ENCODE data around the gene AGR2.

The AGR2 gene

GRCh38 chr7:16812542-16813231 lies 7.9 kb upstream of the AGR2 start:
- no peak for DNase-seq (ENCODE audit: low read depth in 2 of 2)

GRCh38 chr7:16811551-16811950 lies 6.8 kb upstream of the AGR2 start:
- DNase-seq (ENCODE audit: low read depth in 2 of 2): no peak

GRCh38 chr7:16810573-16810972 lies 5.8 kb upstream of the AGR2 start:
- DNase-seq (ENCODE audit: low read depth in 2 of 2): no peak

- DNase-seq (ENCODE audit: low read depth in 2 of 2): no peak
These were observed 5.3 kb upstream of the AGR2 start for GRCh38 chr7:16810112-16810511.

DNA sequence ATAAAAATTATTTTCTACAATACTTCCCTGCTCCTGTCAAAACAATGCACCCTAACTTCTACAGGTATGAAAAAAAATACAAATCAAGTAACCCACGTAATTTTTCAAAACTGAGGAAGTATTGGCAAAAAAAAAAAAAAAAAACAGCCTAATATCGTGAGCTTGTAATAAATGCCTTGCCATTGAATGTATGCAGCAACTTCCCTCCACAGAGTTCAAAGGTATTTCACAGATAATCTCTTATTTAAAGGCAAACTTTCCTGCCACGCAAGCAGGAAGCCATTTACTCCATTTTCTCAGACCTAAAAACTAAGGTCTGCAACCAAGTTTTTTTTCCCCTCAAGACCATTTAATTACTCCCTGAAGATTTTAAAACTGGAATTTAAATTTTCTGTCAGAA lies 642 bp upstream of the AGR2 start:
- DNase-seq (ENCODE audit: low read depth in 2 of 2): no peak

- DNase-seq (ENCODE audit: low read depth in 2 of 2): no peak
These were observed 722 bp downstream of the AGR2 start for GRCh38 chr7:16803881-16804673.

DNA sequence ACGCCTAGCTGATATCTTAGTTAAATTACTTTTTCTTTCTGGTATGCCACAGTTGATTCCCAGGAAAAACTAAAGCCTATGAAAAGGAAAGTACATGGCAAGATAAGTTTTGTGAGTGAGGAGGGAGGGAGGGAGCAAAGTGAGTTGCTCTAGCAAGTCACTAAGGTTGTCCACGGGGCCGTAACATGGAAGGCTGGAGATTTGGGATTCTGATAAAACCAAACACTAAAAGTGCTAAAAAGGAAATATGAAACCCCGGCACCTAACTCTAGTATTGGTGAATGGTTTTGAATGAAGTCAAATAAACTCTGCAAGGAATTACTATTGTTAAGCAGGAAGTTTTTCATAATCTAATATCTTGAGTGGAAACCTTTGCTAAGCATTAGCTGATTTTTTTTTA lies 1.7 kb downstream of the AGR2 start:
- no peak for DNase-seq (ENCODE audit: low read depth in 2 of 2)

DNA sequence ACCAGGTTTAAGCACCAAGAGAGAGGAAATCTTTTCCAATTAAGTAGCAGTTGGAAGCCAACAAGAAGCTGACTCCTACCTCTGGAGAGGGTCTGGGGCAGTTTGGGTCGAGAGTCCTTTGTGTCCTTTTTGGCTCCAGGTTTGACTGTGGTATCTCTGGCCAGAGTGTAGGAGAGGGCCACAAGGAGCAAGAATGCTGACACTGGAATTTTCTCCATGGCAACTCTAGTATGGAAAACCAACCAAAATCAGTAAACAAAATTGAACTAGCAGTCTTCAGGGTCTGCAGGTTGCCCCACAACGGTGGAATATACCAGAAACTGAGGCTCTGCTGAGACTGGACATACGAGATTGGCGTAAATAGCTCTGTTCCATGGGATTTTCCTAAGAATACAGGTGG lies 3.2 kb downstream of the AGR2 start:
- DNase-seq (ENCODE audit: low read depth in 2 of 2): no peak

DNA sequence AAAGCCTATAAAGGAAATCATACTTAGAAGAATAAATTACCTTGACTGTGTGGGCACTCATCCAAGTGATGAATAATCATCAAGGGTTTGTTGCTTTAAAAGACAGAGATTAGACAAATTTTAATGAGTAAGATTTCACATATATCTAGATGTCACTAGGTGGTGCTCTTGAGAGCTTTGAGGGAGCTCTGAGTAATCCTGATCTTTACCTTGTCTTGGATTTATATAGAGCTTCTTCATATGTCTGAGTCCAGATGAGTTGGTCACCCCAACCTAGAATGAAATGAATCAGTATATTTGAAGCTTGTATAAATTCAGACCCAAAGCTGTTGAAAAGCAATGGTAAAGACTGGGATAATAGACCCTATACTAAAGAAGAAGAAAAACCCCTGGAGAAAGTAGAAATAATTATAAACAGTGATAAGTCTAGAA lies 3.7 kb downstream of the AGR2 start:
- DNase-seq (ENCODE audit: low read depth in 2 of 2): no peak

DNA sequence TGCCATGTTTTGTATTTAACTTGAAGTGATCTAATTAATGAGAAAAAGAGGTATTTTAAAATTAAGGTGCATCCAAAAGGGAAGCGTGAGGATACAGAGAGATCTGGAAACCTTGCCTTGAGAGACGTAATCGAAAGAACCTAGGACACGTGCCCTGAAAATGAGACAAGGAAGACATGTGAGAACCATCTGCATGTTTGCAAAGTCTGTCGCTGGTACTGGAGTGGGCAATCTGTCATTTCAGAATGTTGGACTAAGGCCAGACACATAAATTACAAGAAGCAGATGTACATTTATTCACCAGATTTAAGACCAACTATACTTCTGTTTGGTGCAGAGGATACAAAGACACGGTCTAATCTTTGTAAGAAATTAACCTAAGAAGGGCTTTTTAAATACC lies 9.2 kb downstream of the AGR2 start:
- no peak for DNase-seq (ENCODE audit: low read depth in 2 of 2)

GRCh38 chr7:16794986-16795385 lies 9.8 kb downstream of the AGR2 start:
- no peak for DNase-seq (ENCODE audit: low read depth in 2 of 2)

DNA sequence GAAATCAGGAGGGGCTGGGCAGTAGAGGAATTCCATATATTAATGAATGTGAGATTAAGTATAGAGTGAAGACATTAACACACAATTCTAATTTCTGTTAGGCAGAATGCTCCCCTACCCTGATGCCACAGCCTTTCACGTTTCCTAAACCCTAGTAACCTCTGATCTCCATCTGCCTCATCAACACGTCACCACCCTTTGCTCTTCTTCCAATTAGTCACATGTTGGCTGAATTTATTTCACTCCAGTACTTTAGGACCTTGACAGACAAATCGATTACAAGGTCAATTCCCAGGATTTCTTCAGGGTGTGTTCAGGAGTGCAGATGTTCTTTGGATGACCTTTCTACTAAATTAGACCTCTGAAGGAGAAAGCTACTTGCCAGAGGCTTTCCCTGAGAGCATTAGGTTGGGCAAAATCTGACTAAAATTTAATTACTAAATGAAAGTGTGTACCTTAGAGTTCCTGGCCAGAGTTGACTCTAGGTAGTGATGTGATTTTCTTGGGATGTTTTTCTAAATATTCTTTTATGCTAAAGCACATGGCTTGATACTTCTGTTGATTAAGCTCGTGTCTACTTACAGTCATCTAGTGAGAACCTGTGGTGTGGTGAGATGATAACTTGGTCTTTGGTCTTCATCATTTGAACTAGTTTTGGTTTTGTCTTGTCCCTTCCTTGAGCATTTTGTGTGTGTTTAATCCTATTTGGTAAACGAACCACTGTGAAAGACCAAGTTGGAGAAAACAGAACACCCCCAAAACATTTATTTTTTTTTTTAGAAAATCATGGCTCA lies 12.7 kb downstream of the AGR2 start:
- no peak for DNase-seq (ENCODE audit: low read depth in 2 of 2)

- DNase-seq (ENCODE audit: low read depth in 2 of 2): no peak
These were observed 13.7 kb downstream of the AGR2 start for GRCh38 chr7:16791071-16791470.

GRCh38 chr7:16787127-16787526 lies 17.7 kb downstream of the AGR2 start:
- DNase-seq (ENCODE audit: low read depth in 2 of 2): no peak

GRCh38 chr7:16786257-16786656 lies 18.5 kb downstream of the AGR2 start:
- no peak for DNase-seq (ENCODE audit: low read depth in 2 of 2)

GRCh38 chr7:16785846-16786245 lies 19.0 kb downstream of the AGR2 start:
- no peak for DNase-seq (ENCODE audit: low read depth in 2 of 2)

- no peak for DNase-seq (ENCODE audit: low read depth in 2 of 2)
These were observed 19.5 kb downstream of the AGR2 start for GRCh38 chr7:16785321-16785720.

GRCh38 chr7:16780596-16780995 lies 24.2 kb downstream of the AGR2 start:
- no peak for DNase-seq (ENCODE audit: low read depth in 2 of 2)

- no peak for DNase-seq (ENCODE audit: low read depth in 2 of 2)
These were observed 25.7 kb downstream of the AGR2 start for GRCh38 chr7:16779051-16779450.

DNA sequence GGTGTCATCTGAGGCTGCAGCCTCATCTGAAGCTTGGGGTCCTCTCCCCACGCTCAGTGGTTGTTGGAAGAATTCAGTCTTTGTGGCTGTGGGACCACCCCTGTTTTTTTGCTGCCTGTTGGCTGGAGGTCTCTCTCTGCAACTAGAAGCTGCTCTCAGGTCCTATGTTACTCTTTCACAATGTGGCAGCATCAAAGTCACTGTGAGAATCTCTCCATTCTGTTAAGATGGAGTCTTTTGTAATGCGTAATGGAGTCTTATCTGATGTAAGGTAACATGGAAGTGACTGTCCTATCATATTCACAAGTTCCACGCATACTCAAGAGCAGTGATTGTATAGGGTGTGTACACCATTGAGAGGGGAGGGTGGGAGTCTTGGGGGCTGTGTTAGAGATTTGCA lies 26.3 kb downstream of the AGR2 start:
- no peak for DNase-seq (ENCODE audit: low read depth in 2 of 2)

GRCh38 chr7:16776053-16776452 lies 28.7 kb downstream of the AGR2 start:
- no peak for DNase-seq (ENCODE audit: low read depth in 2 of 2)

- DNase-seq (ENCODE audit: low read depth in 2 of 2): no peak
These were observed 29.8 kb downstream of the AGR2 start for GRCh38 chr7:16774986-16775385.

DNA sequence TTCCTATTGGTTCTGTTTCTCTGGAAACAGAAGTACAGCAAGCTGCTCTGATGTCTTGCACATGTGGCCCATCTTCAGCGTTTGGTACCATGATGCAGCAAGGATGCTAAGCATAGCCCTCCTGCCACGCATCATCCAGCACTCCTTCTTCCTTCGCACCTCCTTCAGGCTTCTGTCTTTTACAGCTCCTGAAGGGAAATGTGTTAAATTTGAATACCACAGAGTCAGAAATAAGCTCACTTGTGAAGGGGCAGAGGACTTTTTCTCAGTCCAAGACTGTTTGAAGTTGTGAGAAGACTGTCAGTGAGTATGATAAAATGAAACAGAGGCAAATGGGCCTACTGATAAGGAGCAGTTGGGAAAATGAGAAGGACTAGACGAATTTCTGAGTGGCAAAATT lies 30.5 kb downstream of the AGR2 start:
- no peak for DNase-seq (ENCODE audit: low read depth in 2 of 2)
